Upper lobe of left lung (tissue), 6 donors: Measurements from ENCODE around the gene TIRAP. TPM values are rescaled to one million over a fixed set of nuclear protein-coding genes. Genes with fewer than 3 reads are reported as not detected.

Experiments
- ATAC-seq, 2 donors: fragments of 200-7000 bp; cut with Tn5 transposase; one replicate each; pipeline ENCODE4 v1.9.1; 2022; ENCODE audit warnings: mild to moderate bottlenecking in 2 of 2, moderate library complexity in 2 of 2; ENCODE audit not compliant: low FRiP score in 2 of 2
- DNase-seq, 2 donors: peaks; one replicate each; pipeline ENCODE4 v3.0.0-alpha.2; 2019 to 2020
- H3K27ac ChIP-seq, 4 donors: fragments of 200-600 bp; sonication (generic); one replicate each; pipeline ENCODE4 v1.5.1; 2016 to 2019
- H3K27me3 ChIP-seq, 4 donors: fragments of 200-600 bp; sonication (generic); one replicate each; pipeline ENCODE4 v1.5.1; 2017 to 2019
- H3K36me3 ChIP-seq, 4 donors: fragments of 200-600 bp; sonication (generic); one replicate each; pipeline ENCODE4 v1.5.1; 2016 to 2019
- H3K4me1 ChIP-seq, 4 donors: fragments of 200-600 bp; sonication (generic); one replicate each; pipeline ENCODE4 v1.5.1; 2018 to 2019
- H3K4me3 ChIP-seq, 4 donors: fragments of 200-600 bp; sonication (generic); one replicate each; pipeline ENCODE4 v1.5.1; 2017 to 2019; ENCODE audit warnings: mild to moderate bottlenecking in 2 of 4, moderate library complexity in 1 of 4
- H3K9me3 ChIP-seq, 4 donors: fragments of 200-600 bp; sonication (generic); one replicate each; pipeline ENCODE4 v1.5.1; 2018 to 2019
- CTCF ChIP-seq, 6 experiments: fragments of 450-650 bp in 4 of 6; fragments of 200-600 bp in 2 of 6; sonication (generic) in 2 of 6; IDR thresholded peaks; one replicate each; pipeline ENCODE4 v1.5.1; 2016 to 2019; ENCODE audit warnings: antibody characterized with exemption in 6 of 6
- EP300 ChIP-seq, 4 donors: sonication (generic); formaldehyde crosslinking; IDR thresholded peaks; one replicate each; pipeline ENCODE4 v1.5.1; 2017; ENCODE audit warnings: antibody characterized with exemption in 4 of 4, control low read depth in 2 of 4
- POLR2A ChIP-seq, 4 donors: fragments of 450-650 bp; IDR thresholded peaks; one replicate each; pipeline ENCODE4 v1.5.1; 2016 to 2017; ENCODE audit warnings: antibody characterized with exemption in 4 of 4, mild to moderate bottlenecking in 2 of 4
- POLR2AphosphoS5 ChIP-seq, 2 donors: sonication (generic); formaldehyde crosslinking; IDR thresholded peaks; one replicate each; pipeline ENCODE4 v1.5.1; 2017; ENCODE audit warnings: antibody characterized with exemption in 2 of 2
- WGBS, 2 donors: methylation state at CpG; one replicate each; pipeline ENCODE4 v1.1.5; 2017 to 2018; 5-methylcytosine and 5-hydroxymethylcytosine counted together
- total RNA-seq, 6 donors: library from RNA; depleted of rRNA in 4 of 6; stranded (reverse); fragments of >200 nt in 4 of 6; gene quantifications; one replicate each; pipeline versions ENCODE4 v1.1.0 to v1.2.1, GENCODE V29; 2016 to 2021
- donor health status: DM: no; HTN: no; CAD: no; lungs with moderate emphysema.
- donor health status: DM: no; HTN: yes; CAD: no; lungs with severe emphysema.

The TIRAP gene
- total RNA-seq, 6 donors from 2014 or later: 9.3 to 14.8 (median 11.6) TPM

- H3K4me1 ChIP-seq: peaks cover 11 to 18% (median 14%) of the 10 kb centered on the region in 4 donors
- peaks cover 0 to 22% (median 2%) of the 10 kb centered on the region in 4 donors for H3K36me3 ChIP-seq
- WGBS, 2 donors: 2 to 3% methylated on average over 49 to 52 of the region's 61 CpGs
- DNase-seq (peak; percentile 94 to 99), ATAC-seq (peak; percentile 99 to 100)
- peak within 1 kb of the TSS; percentile 81 to 96 (median 88) for H3K27ac ChIP-seq
- H3K27me3 ChIP-seq: no peaks in the 10 kb centered on the region
- H3K9me3 ChIP-seq: no peaks in the 10 kb centered on the region
- H3K4me3 ChIP-seq: peak within 1 kb of the TSS; percentile 46 to 83 (median 71)
- peak in 3 of 4 donors; percentile 54 to 88 (median 85) for TF ChIP-seq POLR2A (IDR thresholded peaks at IDR 0.05)
- peak in 2 of 6 experiments; percentile 13 to 22 for TF ChIP-seq CTCF (IDR thresholded peaks at IDR 0.05)
- peak; percentile 75 to 82 for TF ChIP-seq POLR2AphosphoS5 (IDR thresholded peaks at IDR 0.05)
- no peak for TF ChIP-seq EP300 (IDR thresholded peaks at IDR 0.05)
Observed at GRCh38 chr11:126303623-126304456, 20.9 kb downstream of the TIRAP start, which contains the start of gene DCPS. Gene DCPS (plus strand): TSS chr11:126304060. CDS start chr11:126304081, 21 bp downstream.

DNA sequence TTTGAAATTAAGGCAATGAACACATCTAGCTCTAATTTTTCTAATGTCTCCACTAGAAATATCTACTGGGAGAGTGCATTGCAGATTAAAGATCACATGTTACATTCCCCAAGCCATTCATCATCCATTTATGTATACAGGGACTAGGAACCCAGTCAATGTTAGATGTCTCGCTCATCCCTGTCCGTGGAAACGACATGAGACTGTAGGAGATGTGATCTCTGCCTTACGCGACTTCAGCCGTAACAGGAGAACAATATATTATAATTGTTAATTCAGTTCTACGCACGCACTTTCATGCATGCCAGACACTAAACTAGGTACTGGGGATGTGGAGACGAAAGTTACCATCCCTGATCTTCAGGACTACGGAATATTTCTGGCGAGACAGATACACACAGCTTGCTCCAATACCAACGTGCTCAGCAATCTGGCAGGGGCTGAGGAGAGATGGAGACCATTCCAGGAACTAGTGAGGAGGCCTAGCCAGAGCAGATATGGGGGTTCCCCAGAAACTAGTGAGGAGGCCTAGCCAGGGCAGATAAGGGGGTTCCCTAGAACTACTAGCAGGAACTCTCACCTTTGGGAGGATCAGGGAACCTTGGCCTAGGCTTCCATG is 21.7 kb downstream of the TIRAP start:
- H3K9me3 ChIP-seq: no peaks in the 10 kb centered on the region
- TF ChIP-seq CTCF (IDR thresholded peaks at IDR 0.05): no peak
- TF ChIP-seq POLR2A (IDR thresholded peaks at IDR 0.05): no peak
- TF ChIP-seq EP300 (IDR thresholded peaks at IDR 0.05): no peak
- no peak for TF ChIP-seq POLR2AphosphoS5 (IDR thresholded peaks at IDR 0.05)
- H3K27ac ChIP-seq: peak overlapping the region; percentile 81 to 96 (median 88)
- no peak for ATAC-seq
- peak overlapping the region; percentile 46 to 83 (median 71) for H3K4me3 ChIP-seq
- H3K27me3 ChIP-seq: no peaks in the 10 kb centered on the region
- DNase-seq: no peak
- peaks cover 0 to 20% (median 2%) of the 10 kb centered on the region in 4 donors for H3K36me3 ChIP-seq
- H3K4me1 ChIP-seq: peaks cover 11 to 18% (median 14%) of the 10 kb centered on the region in 4 donors
- 48 to 58% methylated on average over 12 of the region's 12 CpGs for WGBS, 2 donors

DNA sequence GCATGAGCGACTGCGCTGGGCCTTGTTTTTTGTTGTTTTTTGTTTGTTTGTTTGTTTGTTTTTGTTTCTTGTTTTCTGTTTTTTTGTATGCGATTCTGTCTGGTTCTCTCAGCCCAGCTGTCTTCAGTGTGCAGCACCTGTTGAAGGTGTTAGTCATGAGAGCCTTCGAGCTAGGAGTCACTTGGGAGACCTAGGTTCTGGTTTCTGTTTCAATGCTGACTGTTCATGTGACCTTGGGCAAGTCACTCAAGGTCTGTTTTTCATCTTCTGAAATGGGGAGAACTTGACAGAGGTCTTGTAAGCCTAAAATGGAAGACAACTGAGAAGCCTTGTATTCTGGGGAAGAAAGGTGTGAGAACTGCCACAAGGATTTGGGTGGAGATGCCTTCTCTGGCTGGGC is 22.8 kb downstream of the TIRAP start:
- Histone ChIP-seq H3K27ac (no peak overlapping the region), H3K27me3 (no peaks in the 10 kb centered on the region), H3K4me3 (no peak overlapping the region), H3K36me3 (peaks cover 0 to 20% (median 1%) of the 10 kb centered on the region in 4 donors), H3K4me1 (peaks cover 13 to 26% (median 20%) of the 10 kb centered on the region in 4 donors), H3K9me3 (no peaks in the 10 kb centered on the region)
- TF ChIP-seq POLR2AphosphoS5 (IDR thresholded peaks at IDR 0.05) (no peak), EP300 (IDR thresholded peaks at IDR 0.05) (no peak), CTCF (IDR thresholded peaks at IDR 0.05) (no peak)
- DNase-seq (no peak), ATAC-seq (no peak)
- 91 to 92% methylated on average over 4 of the region's 4 CpGs for WGBS, 2 donors

DNA sequence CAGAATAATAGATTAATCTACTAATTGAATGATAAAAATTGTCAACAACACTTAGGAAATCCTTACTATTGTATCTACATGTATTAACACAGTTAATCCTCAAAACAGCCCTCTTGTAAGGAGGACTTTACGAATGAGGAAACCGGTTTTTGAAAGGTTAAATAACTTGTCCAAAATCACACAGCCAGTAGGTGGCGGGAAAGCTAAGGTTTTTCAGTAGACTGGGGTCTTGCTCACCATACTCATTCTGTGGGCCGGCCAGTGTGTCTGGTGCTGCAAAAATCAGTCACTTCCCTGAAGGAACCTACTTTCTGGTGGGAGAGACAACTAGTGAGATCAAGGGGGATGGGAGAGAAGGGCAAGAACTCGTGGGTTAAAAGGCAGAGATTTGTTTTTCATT is 24.8 kb downstream of the TIRAP start:
- ATAC-seq: no peak

More for the DNA sequence above, 24.8 kb downstream of the TIRAP start:
- 24 to 37% methylated on average over 5 of the region's 5 CpGs for WGBS, 2 donors
- Histone ChIP-seq H3K9me3 (no peaks in the 10 kb centered on the region), H3K4me1 (peaks cover 17 to 30% (median 25%) of the 10 kb centered on the region in 4 donors), H3K36me3 (peaks cover 0 to 23% (median 0%) of the 10 kb centered on the region in 4 donors), H3K27me3 (no peaks in the 10 kb centered on the region), H3K27ac (no peak overlapping the region), H3K4me3 (no peak overlapping the region)
- DNase-seq: no peak
- TF ChIP-seq POLR2AphosphoS5 (IDR thresholded peaks at IDR 0.05): no peak
- TF ChIP-seq CTCF (IDR thresholded peaks at IDR 0.05): no peak
- no peak for TF ChIP-seq EP300 (IDR thresholded peaks at IDR 0.05)
- TF ChIP-seq POLR2A (IDR thresholded peaks at IDR 0.05): no peak
